ENCODE results near the gene WIPF3. TPM values are rescaled to one million over a fixed set of nuclear protein-coding genes. Genes with fewer than 3 reads are reported as not detected.

The WIPF3 gene
- total and polyA plus RNA-seq, 7 experiments from 2014 or later = 0.08 TPM; not detected in 6

DNA sequence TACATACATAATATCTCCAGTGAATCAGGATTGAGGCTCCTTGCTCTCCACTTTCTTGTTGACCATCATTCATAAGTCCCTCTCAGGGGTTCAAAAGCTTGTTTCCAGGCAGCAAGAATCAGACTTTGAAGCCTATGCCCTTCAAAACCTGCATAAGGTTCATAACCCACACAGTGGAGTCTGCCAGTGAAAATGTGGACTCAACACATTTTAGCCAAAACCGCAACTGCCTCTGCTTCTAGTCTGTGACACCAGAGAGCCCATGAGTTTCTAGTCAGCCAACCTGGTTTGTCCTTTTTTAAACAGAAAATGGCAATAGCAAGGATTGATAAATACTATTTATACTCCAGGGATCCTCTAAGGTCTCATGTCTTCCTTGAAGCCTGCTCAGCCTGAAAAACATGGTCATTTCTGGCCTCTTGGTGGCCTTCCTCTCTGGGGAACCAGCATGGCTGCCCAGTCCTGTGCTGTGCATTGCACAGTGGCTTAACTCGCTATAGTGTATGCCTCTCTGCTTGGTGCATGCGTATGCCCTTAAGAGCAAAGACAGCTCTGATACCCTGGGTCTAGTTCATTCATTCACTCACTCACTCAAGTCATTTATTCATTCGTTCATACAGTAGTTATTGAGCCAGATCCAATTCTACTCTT, 67.5 kb downstream of the WIPF3 start:
- Histone ChIP-seq H3K27ac (ENCODE audit: low read depth, low read length) (no peak overlapping the region), H3K4me3 (ENCODE audit: low read length) (no peak overlapping the region), H3K36me3 (ENCODE audit: control insufficient read depth in 2 of 3, insufficient read depth in 3 of 3, low read length in 3 of 3) (no peaks in the 10 kb centered on the region), H3K27me3 (ENCODE audit: control insufficient read depth in 2 of 2, insufficient read depth in 2 of 2, low read length in 2 of 2) (no peaks in the 10 kb centered on the region), H3K9me3 (ENCODE audit: control insufficient read depth in 2 of 3, low read length in 3 of 3) (no peaks in the 10 kb centered on the region), H3K4me1 (ENCODE audit: control insufficient read depth in 2 of 2, insufficient read depth in 2 of 2, low read length in 2 of 2) (no peaks in the 10 kb centered on the region)
- peaks cover 13 to 26% (median 17%) of the 10 kb centered on the region in 5 donors for H3K27me3 Mint-ChIP-seq
- no peak for DNase-seq
- ChIA-PET CTCF (no interaction called here), POLR2A (no interaction called here)
- peaks cover 0 to 6% (median 0%) of the 10 kb centered on the region in 7 donors for H3K4me1 Mint-ChIP-seq
- no peak for ATAC-seq
- no peaks in the 10 kb centered on the region for H3K9me3 Mint-ChIP-seq
- H3K36me3 Mint-ChIP-seq = no peaks in the 10 kb centered on the region
- no peak overlapping the region for H3K27ac Mint-ChIP-seq
- intact Hi-C loops (cut with micrococcal nuclease) = no loop called here
- H3K4me3 Mint-ChIP-seq = no peak overlapping the region

DNA sequence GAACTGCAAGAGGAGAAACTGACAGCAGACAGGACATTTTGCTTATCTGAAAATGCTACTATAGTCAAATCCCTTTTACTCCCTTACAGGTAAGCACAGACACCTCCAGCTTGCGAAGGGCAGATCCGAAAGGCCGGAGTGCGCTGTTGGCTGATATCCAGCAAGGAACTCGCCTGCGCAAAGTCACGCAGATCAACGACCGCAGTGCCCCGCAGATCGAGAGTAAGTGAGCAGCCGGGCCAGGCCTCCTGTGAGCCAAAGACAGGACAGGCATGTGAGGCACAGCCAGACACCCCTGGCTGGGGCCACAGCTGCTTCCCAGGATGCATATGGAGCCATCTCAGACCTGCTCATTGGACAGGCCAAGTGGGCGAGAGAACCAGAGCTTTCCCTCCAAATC, 69.4 kb downstream of the WIPF3 start:
- no peaks in the 10 kb centered on the region for H3K36me3 Mint-ChIP-seq
- H3K9me3 ChIP-seq (ENCODE audit: control insufficient read depth in 2 of 3, low read length in 3 of 3) = no peaks in the 10 kb centered on the region
- intact Hi-C loops (cut with micrococcal nuclease) = loop anchor here in 1 of 2 donors (5.0 kb wide), 1 partner anchor 187 kb away; no protein-coding TSS in a partner anchor
- peak overlapping the region in 1 of 10 donors; percentile 39 for H3K4me3 Mint-ChIP-seq
- POLR2A ChIA-PET = no interaction called here
- H3K4me1 ChIP-seq (ENCODE audit: control insufficient read depth in 2 of 2, insufficient read depth in 2 of 2, low read length in 2 of 2) = no peaks in the 10 kb centered on the region
- H3K27me3 Mint-ChIP-seq = peaks cover 9 to 26% (median 13%) of the 10 kb centered on the region in 5 donors
- H3K27ac Mint-ChIP-seq = no peak overlapping the region
- H3K36me3 ChIP-seq (ENCODE audit: control insufficient read depth in 2 of 3, insufficient read depth in 3 of 3, low read length in 3 of 3) = no peaks in the 10 kb centered on the region
- DNase-seq (no peak), ATAC-seq (no peak)
- H3K27me3 ChIP-seq (ENCODE audit: control insufficient read depth in 2 of 2, insufficient read depth in 2 of 2, low read length in 2 of 2) = no peaks in the 10 kb centered on the region
- CTCF ChIA-PET = no interaction called here
- no peak overlapping the region for H3K27ac ChIP-seq (ENCODE audit: low read depth, low read length)
- H3K9me3 Mint-ChIP-seq = no peaks in the 10 kb centered on the region
- H3K4me1 Mint-ChIP-seq = peaks cover 0 to 6% (median 0%) of the 10 kb centered on the region in 7 donors
- no peak overlapping the region for H3K4me3 ChIP-seq (ENCODE audit: low read length)

- Mint-ChIP-seq H3K4me1 (peaks cover 0 to 6% (median 3%) of the 10 kb centered on the region in 7 donors), H3K27me3 (peaks cover 0 to 22% (median 9%) of the 10 kb centered on the region in 5 donors), H3K4me3 (no peak overlapping the region), H3K9me3 (no peaks in the 10 kb centered on the region), H3K36me3 (no peaks in the 10 kb centered on the region), H3K27ac (no peak overlapping the region)
- POLR2A ChIA-PET = no interaction called here
- ATAC-seq (no peak), DNase-seq (no peak)
- Histone ChIP-seq H3K36me3 (ENCODE audit: control insufficient read depth in 2 of 3, insufficient read depth in 3 of 3, low read length in 3 of 3) (no peaks in the 10 kb centered on the region), H3K4me3 (ENCODE audit: low read length) (no peak overlapping the region), H3K27me3 (ENCODE audit: control insufficient read depth in 2 of 2, insufficient read depth in 2 of 2, low read length in 2 of 2) (no peaks in the 10 kb centered on the region), H3K4me1 (ENCODE audit: control insufficient read depth in 2 of 2, insufficient read depth in 2 of 2, low read length in 2 of 2) (no peaks in the 10 kb centered on the region), H3K9me3 (ENCODE audit: control insufficient read depth in 2 of 3, low read length in 3 of 3) (no peaks in the 10 kb centered on the region), H3K27ac (ENCODE audit: low read depth, low read length) (no peak overlapping the region)
- CTCF ChIA-PET = interaction anchor here (0.7 to 1.5 kb wide), 2 partner anchors 44 to 185 kb away, joined by 3 to 4 read pairs; no protein-coding TSS in a partner anchor
- intact Hi-C loops (cut with micrococcal nuclease) = loop anchor here in 1 of 2 donors (5.0 kb wide), 1 partner anchor 185 kb away; no protein-coding TSS in a partner anchor
These were observed 70.9 kb downstream of the WIPF3 start for GRCh38 chr7:29877196-29877595.

DNA sequence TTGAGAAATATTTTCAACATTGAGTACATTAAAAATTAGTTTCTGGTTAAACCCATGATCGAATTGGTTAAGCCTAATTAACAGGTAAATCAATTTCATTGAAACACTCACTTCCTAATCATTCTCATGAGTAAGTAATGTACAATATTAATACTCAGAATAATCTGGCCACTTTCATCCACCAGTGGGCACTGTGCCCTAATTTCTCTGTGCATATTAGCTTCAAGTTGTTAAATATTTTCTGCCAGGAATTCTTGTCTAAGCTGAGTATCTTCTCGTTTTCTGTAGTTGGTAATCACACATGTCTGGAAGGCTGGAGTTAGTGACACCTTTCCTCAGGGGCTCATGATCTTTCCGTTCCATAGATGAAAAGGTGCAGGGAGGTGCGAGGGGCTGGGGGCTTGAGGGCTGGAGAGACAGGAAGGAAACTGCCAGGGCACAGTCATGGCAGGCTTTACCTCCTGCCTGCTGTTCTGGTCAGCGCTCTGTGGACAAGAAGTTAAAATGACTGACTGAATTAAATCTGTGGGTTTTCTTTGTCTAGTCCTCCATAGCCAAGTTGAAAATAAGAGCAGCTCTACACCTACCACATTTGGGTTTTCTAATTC, 71.9 kb downstream of the WIPF3 start:
- intact Hi-C loops (cut with micrococcal nuclease) = loop anchor here (1.0 to 5.0 kb wide), 5 partner anchors 43 to 686 kb away; no protein-coding TSS in a partner anchor
- Mint-ChIP-seq H3K9me3 (no peaks in the 10 kb centered on the region), H3K36me3 (no peaks in the 10 kb centered on the region), H3K4me3 (peak overlapping the region in 1 of 10 donors; percentile 4), H3K4me1 (peaks cover 0 to 15% (median 10%) of the 10 kb centered on the region in 7 donors), H3K27ac (no peak overlapping the region), H3K27me3 (peaks cover 0 to 29% (median 11%) of the 10 kb centered on the region in 5 donors)
- ATAC-seq = peak; percentile 51
- H3K36me3 ChIP-seq (ENCODE audit: control insufficient read depth in 2 of 3, insufficient read depth in 3 of 3, low read length in 3 of 3) = no peaks in the 10 kb centered on the region
- no peak overlapping the region for H3K27ac ChIP-seq (ENCODE audit: low read depth, low read length)
- peak in 4 of 9 donors; percentile 17 to 22 (median 20) for DNase-seq
- H3K27me3 ChIP-seq (ENCODE audit: control insufficient read depth in 2 of 2, insufficient read depth in 2 of 2, low read length in 2 of 2) = no peaks in the 10 kb centered on the region
- H3K4me1 ChIP-seq (ENCODE audit: control insufficient read depth in 2 of 2, insufficient read depth in 2 of 2, low read length in 2 of 2) = peaks cover 0 to 2% of the 10 kb centered on the region in 2 donors
- no peak overlapping the region for H3K4me3 ChIP-seq (ENCODE audit: low read length)
- ChIA-PET POLR2A (no interaction called here), CTCF (interaction anchor here (0.6 to 1.2 kb wide), 3 partner anchors 187 to 686 kb away, joined by 3 to 6 read pairs (median 4); no protein-coding TSS in a partner anchor)
- no peaks in the 10 kb centered on the region for H3K9me3 ChIP-seq (ENCODE audit: control insufficient read depth in 2 of 3, low read length in 3 of 3)

- Mint-ChIP-seq H3K27ac (no peak overlapping the region), H3K9me3 (no peaks in the 10 kb centered on the region), H3K4me3 (no peak overlapping the region), H3K36me3 (no peaks in the 10 kb centered on the region), H3K4me1 (peaks cover 0 to 19% (median 13%) of the 10 kb centered on the region in 7 donors), H3K27me3 (peaks cover 0 to 29% (median 14%) of the 10 kb centered on the region in 5 donors)
- CTCF ChIA-PET = interaction anchor here (0.7 kb wide), 1 partner anchor 182 kb away, joined by 6 read pairs; no protein-coding TSS in a partner anchor
- no peak overlapping the region for H3K27ac ChIP-seq (ENCODE audit: low read depth, low read length)
- ATAC-seq = no peak
- H3K4me3 ChIP-seq (ENCODE audit: low read length) = no peak overlapping the region
- intact Hi-C loops (cut with micrococcal nuclease) = loop anchor here in 1 of 2 donors (5.0 kb wide), 1 partner anchor 183 kb away; no protein-coding TSS in a partner anchor
- H3K36me3 ChIP-seq (ENCODE audit: control insufficient read depth in 2 of 3, insufficient read depth in 3 of 3, low read length in 3 of 3) = no peaks in the 10 kb centered on the region
- no peaks in the 10 kb centered on the region for H3K9me3 ChIP-seq (ENCODE audit: control insufficient read depth in 2 of 3, low read length in 3 of 3)
- POLR2A ChIA-PET = no interaction called here
- peaks cover 0 to 6% of the 10 kb centered on the region in 2 donors for H3K4me1 ChIP-seq (ENCODE audit: control insufficient read depth in 2 of 2, insufficient read depth in 2 of 2, low read length in 2 of 2)
- DNase-seq = no peak
- no peaks in the 10 kb centered on the region for H3K27me3 ChIP-seq (ENCODE audit: control insufficient read depth in 2 of 2, insufficient read depth in 2 of 2, low read length in 2 of 2)
These were observed 73.3 kb downstream of the WIPF3 start for GRCh38 chr7:29879609-29880008.

- H3K27ac Mint-ChIP-seq = no peak overlapping the region
- ATAC-seq (no peak), DNase-seq (no peak)
- Histone ChIP-seq H3K4me1 (ENCODE audit: control insufficient read depth in 2 of 2, insufficient read depth in 2 of 2, low read length in 2 of 2) (peaks cover 0 to 6% of the 10 kb centered on the region in 2 donors), H3K27me3 (ENCODE audit: control insufficient read depth in 2 of 2, insufficient read depth in 2 of 2, low read length in 2 of 2) (no peaks in the 10 kb centered on the region), H3K36me3 (ENCODE audit: control insufficient read depth in 2 of 3, insufficient read depth in 3 of 3, low read length in 3 of 3) (no peaks in the 10 kb centered on the region), H3K4me3 (ENCODE audit: low read length) (no peak overlapping the region), H3K9me3 (ENCODE audit: control insufficient read depth in 2 of 3, low read length in 3 of 3) (no peaks in the 10 kb centered on the region), H3K27ac (ENCODE audit: low read depth, low read length) (no peak overlapping the region)
- POLR2A ChIA-PET = no interaction called here
- intact Hi-C loops (cut with micrococcal nuclease) = no loop called here
- no peaks in the 10 kb centered on the region for H3K36me3 Mint-ChIP-seq
- no peak overlapping the region for H3K4me3 Mint-ChIP-seq
- peaks cover 0 to 30% (median 20%) of the 10 kb centered on the region in 5 donors for H3K27me3 Mint-ChIP-seq
- no peaks in the 10 kb centered on the region for H3K9me3 Mint-ChIP-seq
- peaks cover 0 to 23% (median 14%) of the 10 kb centered on the region in 7 donors for H3K4me1 Mint-ChIP-seq
- CTCF ChIA-PET = no interaction called here
These were observed 75.4 kb downstream of the WIPF3 start for GRCh38 chr7:29881724-29882123.

All from naive thymus-derived CD4-positive, alpha-beta T cell (primary cell).